ENCODE measurements around the gene C1QTNF5.

DNA sequence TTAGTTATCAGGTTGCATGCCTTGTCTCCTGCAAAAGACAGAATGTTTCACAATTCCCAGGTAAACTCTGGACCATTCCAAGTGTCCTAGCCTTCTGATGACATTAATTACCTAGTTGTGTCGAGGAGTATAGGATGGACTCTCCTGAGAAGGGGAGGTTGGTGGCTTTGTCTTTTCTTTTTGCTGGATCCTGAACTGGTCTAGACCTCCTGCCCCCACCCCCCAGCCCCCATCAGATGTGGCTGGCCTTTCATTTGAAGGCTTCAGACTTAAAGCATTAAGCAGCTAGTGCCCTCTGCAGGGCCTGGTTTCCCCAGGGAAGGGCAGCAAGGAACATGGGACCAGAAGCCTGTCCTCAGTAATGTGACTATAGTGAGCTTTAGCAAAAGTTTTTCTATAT lies 33.5 kb downstream of the C1QTNF5 start:
- TF ChIP-seq, protein P1, sequence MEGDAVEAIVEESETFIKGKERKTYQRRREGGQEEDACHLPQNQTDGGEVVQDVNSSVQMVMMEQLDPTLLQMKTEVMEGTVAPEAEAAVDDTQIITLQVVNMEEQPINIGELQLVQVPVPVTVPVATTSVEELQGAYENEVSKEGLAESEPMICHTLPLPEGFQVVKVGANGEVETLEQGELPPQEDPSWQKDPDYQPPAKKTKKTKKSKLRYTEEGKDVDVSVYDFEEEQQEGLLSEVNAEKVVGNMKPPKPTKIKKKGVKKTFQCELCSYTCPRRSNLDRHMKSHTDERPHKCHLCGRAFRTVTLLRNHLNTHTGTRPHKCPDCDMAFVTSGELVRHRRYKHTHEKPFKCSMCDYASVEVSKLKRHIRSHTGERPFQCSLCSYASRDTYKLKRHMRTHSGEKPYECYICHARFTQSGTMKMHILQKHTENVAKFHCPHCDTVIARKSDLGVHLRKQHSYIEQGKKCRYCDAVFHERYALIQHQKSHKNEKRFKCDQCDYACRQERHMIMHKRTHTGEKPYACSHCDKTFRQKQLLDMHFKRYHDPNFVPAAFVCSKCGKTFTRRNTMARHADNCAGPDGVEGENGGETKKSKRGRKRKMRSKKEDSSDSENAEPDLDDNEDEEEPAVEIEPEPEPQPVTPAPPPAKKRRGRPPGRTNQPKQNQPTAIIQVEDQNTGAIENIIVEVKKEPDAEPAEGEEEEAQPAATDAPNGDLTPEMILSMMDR (IDR thresholded peaks at IDR 0.05), result no peak; the same call in 1 of the 2 replicates
- no peak for TF ChIP-seq POLR2AphosphoS5 (IDR thresholded peaks at IDR 0.05; ENCODE audit: low read depth, low read length)
- TF ChIP-seq SIN3A (IDR thresholded peaks at IDR 0.05; ENCODE audit: borderline replicate concordance, insufficient read depth, low read depth, low read length), result no peak
- TF ChIP-seq, protein P2, sequence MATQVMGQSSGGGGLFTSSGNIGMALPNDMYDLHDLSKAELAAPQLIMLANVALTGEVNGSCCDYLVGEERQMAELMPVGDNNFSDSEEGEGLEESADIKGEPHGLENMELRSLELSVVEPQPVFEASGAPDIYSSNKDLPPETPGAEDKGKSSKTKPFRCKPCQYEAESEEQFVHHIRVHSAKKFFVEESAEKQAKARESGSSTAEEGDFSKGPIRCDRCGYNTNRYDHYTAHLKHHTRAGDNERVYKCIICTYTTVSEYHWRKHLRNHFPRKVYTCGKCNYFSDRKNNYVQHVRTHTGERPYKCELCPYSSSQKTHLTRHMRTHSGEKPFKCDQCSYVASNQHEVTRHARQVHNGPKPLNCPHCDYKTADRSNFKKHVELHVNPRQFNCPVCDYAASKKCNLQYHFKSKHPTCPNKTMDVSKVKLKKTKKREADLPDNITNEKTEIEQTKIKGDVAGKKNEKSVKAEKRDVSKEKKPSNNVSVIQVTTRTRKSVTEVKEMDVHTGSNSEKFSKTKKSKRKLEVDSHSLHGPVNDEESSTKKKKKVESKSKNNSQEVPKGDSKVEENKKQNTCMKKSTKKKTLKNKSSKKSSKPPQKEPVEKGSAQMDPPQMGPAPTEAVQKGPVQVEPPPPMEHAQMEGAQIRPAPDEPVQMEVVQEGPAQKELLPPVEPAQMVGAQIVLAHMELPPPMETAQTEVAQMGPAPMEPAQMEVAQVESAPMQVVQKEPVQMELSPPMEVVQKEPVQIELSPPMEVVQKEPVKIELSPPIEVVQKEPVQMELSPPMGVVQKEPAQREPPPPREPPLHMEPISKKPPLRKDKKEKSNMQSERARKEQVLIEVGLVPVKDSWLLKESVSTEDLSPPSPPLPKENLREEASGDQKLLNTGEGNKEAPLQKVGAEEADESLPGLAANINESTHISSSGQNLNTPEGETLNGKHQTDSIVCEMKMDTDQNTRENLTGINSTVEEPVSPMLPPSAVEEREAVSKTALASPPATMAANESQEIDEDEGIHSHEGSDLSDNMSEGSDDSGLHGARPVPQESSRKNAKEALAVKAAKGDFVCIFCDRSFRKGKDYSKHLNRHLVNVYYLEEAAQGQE (IDR thresholded peaks at IDR 0.05; ENCODE audit: insufficient read depth in 1 of 2, low read depth in 2 of 2, low read length in 1 of 2), result no peak
